GM23338 (cell line): Measurements from ENCODE around the gene CHD5. TPM values are rescaled to one million over a fixed set of nuclear protein-coding genes. Genes with fewer than 3 reads are reported as not detected.

Experiments
- polyA plus RNA-seq: library from polyadenylated mRNA; unstranded; fragments of >200 nt; fragmentation: Nextera tagmentation; extraction: Ambion mirVana; gene quantifications from 2 replicates; pipeline ENCODE4 v1.2.1, GENCODE V29; 2016
- total RNA-seq: library from RNA; depleted of rRNA; stranded (reverse); fragments of >200 nt; shearing (Covaris generic); gene quantifications from 2 replicates; pipeline ENCODE4 v1.2.3, GENCODE V29; 2014; rRNA removed

The CHD5 gene
- total and polyA plus RNA-seq, 2 experiments from 2014 or later = 0.32 to 1.0 TPM

Other genes starting within 250 kb of the CHD5 start
- gene NPHP4, start 187.9 kb downstream of the CHD5 start, total RNA-seq = 8.6 and 12.4 TPM in 2 replicates
- 2.4 and 2.5 TPM in 2 replicates for gene NPHP4, start 187.9 kb downstream of the CHD5 start, polyA plus RNA-seq
- 3.7 and 5.1 TPM in 2 replicates for gene KCNAB2, start 134.4 kb downstream of the CHD5 start, total RNA-seq
- 2.1 and 3.0 TPM in 2 replicates for gene KCNAB2, start 134.4 kb downstream of the CHD5 start, polyA plus RNA-seq
- 145 and 149 TPM in 2 replicates for gene RPL22, start 19.3 kb upstream of the CHD5 start, total RNA-seq
- 818 and 851 TPM in 2 replicates for gene RPL22, start 19.3 kb upstream of the CHD5 start, polyA plus RNA-seq
- 1.5 and 2.9 TPM in 2 replicates for gene RNF207, start 25.8 kb upstream of the CHD5 start, total RNA-seq
- gene RNF207, start 25.8 kb upstream of the CHD5 start, polyA plus RNA-seq = 1.3 and 1.7 TPM in 2 replicates
- gene ICMT, start 55.6 kb upstream of the CHD5 start, total RNA-seq = 131 and 145 TPM in 2 replicates
- gene ICMT, start 55.6 kb upstream of the CHD5 start, polyA plus RNA-seq = 25.6 and 27.8 TPM in 2 replicates
- 49.7 and 50.4 TPM in 2 replicates for gene HES3, start 63.9 kb upstream of the CHD5 start, total RNA-seq
- gene HES3, start 63.9 kb upstream of the CHD5 start, polyA plus RNA-seq = 7.1 and 7.7 TPM in 2 replicates
- 8.8 and 9.0 TPM in 2 replicates for gene GPR153, start 80.8 kb upstream of the CHD5 start, total RNA-seq
- 1.3 and 1.9 TPM in 2 replicates for gene GPR153, start 80.8 kb upstream of the CHD5 start, polyA plus RNA-seq
- 167 and 172 TPM in 2 replicates for gene ACOT7, start 213.4 kb upstream of the CHD5 start, total RNA-seq
- gene ACOT7, start 213.4 kb upstream of the CHD5 start, polyA plus RNA-seq = 169 TPM in 2 replicates
- 1.2 and 1.6 TPM in 2 replicates for gene HES2, start 239.6 kb upstream of the CHD5 start, total RNA-seq
- gene HES2, start 239.6 kb upstream of the CHD5 start, polyA plus RNA-seq = 1.1 and 2.1 TPM in 2 replicates
- gene ESPN, start 244.5 kb upstream of the CHD5 start, total RNA-seq = 12.7 and 13.6 TPM in 2 replicates
- gene ESPN, start 244.5 kb upstream of the CHD5 start, polyA plus RNA-seq = 12.2 and 13.5 TPM in 2 replicates